Lung (tissue), 12 donors: Measurements from ENCODE around the gene PTPRD. TPM values are rescaled to one million over a fixed set of nuclear protein-coding genes. Genes with fewer than 3 reads are reported as not detected.

ENCODE experiments used
- ATAC-seq: fragments of 200-7000 bp; cut with Tn5 transposase; one replicate; pipeline ENCODE4 v1.9.1; 2020; ENCODE audit warnings: moderate number of reproducible peaks; ENCODE audit not compliant: insufficient read depth, low FRiP score
- DNase-seq, 3 donors: peaks; one replicate each; pipeline ENCODE4 v3.0.0-alpha.2; 2013 to 2017
- H3K27ac ChIP-seq, 2 donors: one replicate each; pipeline ENCODE4 v1.5.1; 2013; ENCODE audit warnings: mild to moderate bottlenecking in 2 of 2, moderate library complexity in 2 of 2, control low read depth in 1 of 2, inconsistent platforms in 1 of 2, low read depth in 1 of 2, low read length in 1 of 2
- H3K27me3 ChIP-seq, 3 donors: one replicate each; pipeline ENCODE4 v1.5.1; 2013; ENCODE audit warnings: low read length in 2 of 3; ENCODE audit not compliant: control insufficient read depth in 3 of 3, insufficient read depth in 3 of 3
- H3K36me3 ChIP-seq, 4 donors: one replicate each; pipeline ENCODE4 v1.5.1; 2013; ENCODE audit warnings: low read length in 4 of 4, mild to moderate bottlenecking in 1 of 4, moderate library complexity in 1 of 4; ENCODE audit not compliant: control insufficient read depth in 4 of 4, insufficient read depth in 4 of 4
- H3K4me1 ChIP-seq, 5 donors: one replicate each; pipeline ENCODE4 v1.5.1; 2013; ENCODE audit warnings: low read length in 5 of 5, mild to moderate bottlenecking in 2 of 5, moderate library complexity in 1 of 5; ENCODE audit not compliant: control insufficient read depth in 5 of 5, insufficient read depth in 5 of 5
- H3K4me3 ChIP-seq: one replicate; pipeline ENCODE4 v1.5.1; 2013; ENCODE audit warnings: mild to moderate bottlenecking, control low read depth, moderate library complexity
- H3K9ac ChIP-seq, 2 donors: one replicate each; pipeline ENCODE4 v1.5.1; 2013; ENCODE audit warnings: low read length in 2 of 2, control low read depth in 1 of 2; ENCODE audit not compliant: insufficient read depth in 1 of 2
- H3K9me3 ChIP-seq, 4 donors: one replicate each; pipeline ENCODE4 v1.5.1; 2013; ENCODE audit warnings: low read length in 3 of 4, mild to moderate bottlenecking in 1 of 4, moderate library complexity in 1 of 4; ENCODE audit not compliant: control insufficient read depth in 4 of 4, insufficient read depth in 3 of 4
- CTCF ChIP-seq: IDR thresholded peaks from 2 replicates; pipeline ENCODE4 v1.5.1; 2012; ENCODE audit warnings: mild to moderate bottlenecking; ENCODE audit errors: control extremely low read depth, extremely low read depth
- WGBS, 2 donors: extraction: QIAGEN DNeasy Blood & Tissue Kit; methylation state at CpG; one replicate each; pipeline ENCODE4 v1.1.7; 2013; 5-methylcytosine and 5-hydroxymethylcytosine counted together
- polyA plus RNA-seq, 2 donors: library from polyadenylated mRNA; stranded (reverse); fragments of 200-250 nt; gene quantifications; one replicate each; pipeline ENCODE4 v1.2.1, GENCODE V29; 2013
- total RNA-seq, 2 donors: library from RNA; depleted of rRNA in 1 of 2; stranded (reverse); fragments of >200 nt in 1 of 2; gene quantifications; one replicate each; pipeline ENCODE4 v1.2.1, GENCODE V29; 2014 to 2021
- donor health status: control.
- donor health status: control.
- donor health status: Bipolar disorder and iron deficiency.
- donor health status: healthy.
- donor health status: DM: yes; HTN: yes; CAD: no.

The PTPRD gene
- total and polyA plus RNA-seq, 4 donors, result 1.9 to 145 (median 13.7) TPM

- no peaks in the 10 kb centered on the region for H3K27me3 ChIP-seq
- no peak for TF ChIP-seq CTCF
- no peak overlapping the region for H3K27ac ChIP-seq
- 68 to 78% methylated on average over 4 of the region's 4 CpGs for WGBS, 2 donors
- peaks cover 0 to 19% (median 0%) of the 10 kb centered on the region in 5 donors for H3K4me1 ChIP-seq
- H3K36me3 ChIP-seq, result peaks cover 0 to 6% (median 3%) of the 10 kb centered on the region in 4 donors
- DNase-seq, result peak in 1 of 3 donors; percentile 22
- H3K9me3 ChIP-seq, result no peaks in the 10 kb centered on the region
- no peak overlapping the region for H3K4me3 ChIP-seq
- ATAC-seq, result no peak
- H3K9ac ChIP-seq, result no peak overlapping the region
Measured at GRCh38 chr9:8349901-8350300, 2262.9 kb downstream of the PTPRD start.

DNA sequence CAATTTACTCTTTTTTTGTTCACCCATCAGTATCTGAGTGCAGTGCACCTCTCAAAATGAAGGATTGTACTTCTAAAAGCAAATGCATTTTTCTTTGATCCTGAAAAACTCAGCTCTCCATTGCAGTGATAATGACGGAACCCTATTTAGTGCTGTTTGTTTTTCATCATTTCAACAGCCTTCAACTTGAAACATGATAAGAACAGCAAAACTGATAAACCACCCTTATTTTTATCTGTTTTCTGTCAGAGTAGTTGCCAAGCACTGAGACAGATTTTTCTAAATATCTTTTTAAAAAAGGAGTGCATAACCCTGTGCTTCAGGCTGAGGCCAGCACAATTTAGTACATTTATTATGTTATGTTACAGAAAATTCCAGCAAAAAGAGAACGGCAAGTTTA, 2263.4 kb downstream of the PTPRD start:
- WGBS, 2 donors, result 58 to 87% methylated on average over 2 of the region's 2 CpGs
- Histone ChIP-seq H3K36me3 (peaks cover 0 to 6% (median 3%) of the 10 kb centered on the region in 4 donors), H3K4me3 (no peak overlapping the region), H3K27ac (no peak overlapping the region), H3K9me3 (no peaks in the 10 kb centered on the region), H3K27me3 (no peaks in the 10 kb centered on the region), H3K4me1 (peaks cover 0 to 19% (median 0%) of the 10 kb centered on the region in 5 donors), H3K9ac (no peak overlapping the region)
- no peak for TF ChIP-seq CTCF
- DNase-seq (peak in 2 of 3 donors; percentile 50 to 53), ATAC-seq (no peak)

GRCh38 chr9:8348756-8349155, 2264.0 kb downstream of the PTPRD start:
- H3K4me3 ChIP-seq, result no peak overlapping the region
- H3K9ac ChIP-seq, result no peak overlapping the region
- H3K36me3 ChIP-seq, result peaks cover 0 to 8% (median 3%) of the 10 kb centered on the region in 4 donors
- TF ChIP-seq CTCF, result no peak
- no peak overlapping the region for H3K27ac ChIP-seq
- ATAC-seq, result no peak
- H3K4me1 ChIP-seq, result peaks cover 0 to 19% (median 0%) of the 10 kb centered on the region in 5 donors
- no peaks in the 10 kb centered on the region for H3K9me3 ChIP-seq
- DNase-seq, result no peak
- H3K27me3 ChIP-seq, result no peaks in the 10 kb centered on the region
- WGBS, 2 donors, result 74 to 84% methylated on average over 4 of the region's 4 CpGs

DNA sequence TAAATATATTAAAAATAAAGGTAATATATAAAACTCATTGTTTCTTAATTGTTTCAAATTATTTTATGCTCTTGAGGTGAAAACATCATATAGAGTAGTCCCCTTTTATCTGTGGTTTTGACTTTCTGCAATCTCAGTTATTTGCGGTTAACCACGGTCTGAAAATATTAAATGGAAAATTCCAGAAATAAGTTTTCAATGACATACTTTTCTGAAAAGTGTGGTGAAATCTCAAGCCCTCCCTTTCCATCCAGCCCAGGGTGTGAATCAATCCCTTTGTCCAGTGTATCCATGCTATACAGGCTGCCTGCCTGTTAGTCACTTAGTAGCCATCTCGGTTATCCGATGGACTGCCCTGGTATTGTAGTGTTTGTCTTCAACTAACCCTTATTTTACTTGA, 2266.5 kb downstream of the PTPRD start:
- no peak for ATAC-seq
- no peak overlapping the region for H3K27ac ChIP-seq
- no peaks in the 10 kb centered on the region for H3K9me3 ChIP-seq
- no peak for DNase-seq
- no peak overlapping the region for H3K4me3 ChIP-seq
- H3K9ac ChIP-seq, result no peak overlapping the region
- no peak for TF ChIP-seq CTCF
- peaks cover 0 to 19% (median 0%) of the 10 kb centered on the region in 5 donors for H3K4me1 ChIP-seq
- WGBS, 2 donors, result 95 to 98% methylated on average over 4 of the region's 4 CpGs
- H3K36me3 ChIP-seq, result peaks cover 0 to 13% (median 3%) of the 10 kb centered on the region in 4 donors
- H3K27me3 ChIP-seq, result no peaks in the 10 kb centered on the region
